AG08396 (cell line): Measurements from ENCODE around the gene UQCC5.

ENCODE experiments used
- DNase-seq: peaks from one replicate; pipeline ENCODE4 v3.0.0; 2012; ENCODE audit warnings: low spot score, mixed read lengths

The UQCC5 gene

DNA sequence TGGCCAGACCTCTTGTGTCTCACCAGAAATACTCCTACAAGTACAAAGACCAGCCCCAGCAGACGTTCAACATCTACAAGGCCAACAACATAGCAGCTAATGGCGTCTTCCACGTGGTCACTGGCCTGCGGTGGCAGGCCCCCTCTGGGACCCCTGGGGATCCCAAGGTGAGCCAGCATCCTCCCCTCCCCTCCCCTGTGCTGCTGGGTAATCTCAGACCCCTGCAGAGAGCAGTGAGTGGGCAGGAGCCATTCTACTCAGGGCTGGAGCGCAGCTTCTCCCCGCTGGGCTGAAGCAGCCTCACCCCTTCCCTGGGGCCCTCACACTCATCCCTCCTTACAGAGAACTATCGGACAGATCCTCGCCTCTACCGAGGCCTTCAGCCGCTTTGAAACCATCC lies 31.4 kb upstream of the UQCC5 start:
- no peak for DNase-seq

DNA sequence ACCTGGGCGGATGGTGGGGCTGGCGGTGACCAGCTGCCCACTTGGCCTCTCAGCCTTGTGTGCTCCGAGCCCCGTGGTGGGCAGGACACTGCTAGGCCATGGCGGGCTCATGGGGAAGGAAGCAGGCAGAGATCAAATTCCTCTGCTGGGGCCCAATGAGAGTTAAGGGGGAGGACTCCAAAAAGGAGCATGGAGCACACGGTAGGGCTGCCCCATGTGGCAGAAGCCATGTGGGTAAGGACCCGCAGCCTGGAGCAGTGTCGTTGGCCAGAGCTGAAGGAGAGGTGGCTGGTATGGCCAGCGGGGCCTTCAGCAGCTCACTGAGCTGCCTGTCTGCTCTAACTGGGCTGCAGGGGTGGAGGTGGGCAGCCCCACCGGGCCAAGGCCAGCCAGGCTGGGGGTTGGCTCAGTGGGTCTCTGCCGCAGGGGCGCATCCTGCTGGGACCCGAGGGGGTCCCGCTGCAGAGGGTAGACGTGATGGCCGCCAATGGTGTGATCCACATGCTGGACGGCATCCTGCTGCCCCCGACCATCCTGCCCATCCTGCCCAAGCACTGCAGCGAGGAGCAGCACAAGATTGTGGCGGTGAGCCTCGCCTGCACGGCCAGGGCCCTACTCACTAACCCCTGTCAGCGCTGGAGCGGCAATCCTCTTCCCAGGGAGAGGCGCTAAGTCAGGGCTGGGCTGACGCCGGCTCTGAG lies 30.0 kb upstream of the UQCC5 start:
- DNase-seq: no peak

DNA sequence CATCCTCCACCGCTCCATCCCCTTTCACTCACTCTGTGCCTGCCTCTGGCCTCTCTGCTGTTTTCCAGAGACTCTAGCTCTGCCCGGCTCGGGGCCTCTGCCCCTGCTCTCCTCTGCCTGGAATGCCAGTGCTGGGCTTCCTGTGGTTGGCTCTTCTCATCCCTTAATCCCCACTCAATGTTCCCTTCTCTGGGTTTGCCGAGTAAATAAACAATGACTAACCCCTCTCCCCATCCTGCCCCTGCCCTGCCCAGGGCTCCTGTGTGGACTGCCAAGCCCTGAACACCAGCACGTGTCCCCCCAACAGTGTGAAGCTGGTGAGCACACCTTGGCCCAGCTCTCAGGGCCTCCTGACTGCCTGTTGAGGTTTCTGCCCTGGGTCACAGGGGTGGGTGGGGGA lies 29.0 kb upstream of the UQCC5 start:
- peak; percentile 74 for DNase-seq

DNA sequence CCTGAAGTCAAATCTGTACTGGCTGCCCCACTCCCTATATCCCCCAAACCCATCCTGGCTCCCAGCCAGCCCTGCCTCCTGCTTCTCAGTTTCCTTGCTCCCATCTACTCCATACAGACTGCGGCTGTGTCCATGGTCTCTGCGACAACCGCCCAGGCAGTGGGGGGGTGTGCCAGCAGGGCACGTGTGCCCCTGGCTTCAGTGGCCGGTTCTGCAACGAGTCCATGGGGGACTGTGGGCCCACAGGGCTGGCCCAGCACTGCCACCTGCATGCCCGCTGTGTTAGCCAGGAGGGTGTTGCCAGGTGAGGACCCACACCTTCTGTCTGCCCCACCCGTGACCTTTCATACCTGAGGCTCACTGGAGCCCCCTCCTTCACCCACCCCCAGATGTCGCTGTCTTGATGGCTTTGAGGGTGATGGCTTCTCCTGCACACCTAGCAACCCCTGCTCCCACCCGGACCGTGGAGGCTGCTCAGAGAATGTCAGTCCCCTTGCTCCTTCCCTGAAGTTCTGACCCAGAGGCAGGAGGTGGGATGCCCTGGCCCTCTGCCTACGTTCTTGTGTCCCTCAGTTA lies 26.6 kb upstream of the UQCC5 start:
- DNase-seq: no peak

DNA sequence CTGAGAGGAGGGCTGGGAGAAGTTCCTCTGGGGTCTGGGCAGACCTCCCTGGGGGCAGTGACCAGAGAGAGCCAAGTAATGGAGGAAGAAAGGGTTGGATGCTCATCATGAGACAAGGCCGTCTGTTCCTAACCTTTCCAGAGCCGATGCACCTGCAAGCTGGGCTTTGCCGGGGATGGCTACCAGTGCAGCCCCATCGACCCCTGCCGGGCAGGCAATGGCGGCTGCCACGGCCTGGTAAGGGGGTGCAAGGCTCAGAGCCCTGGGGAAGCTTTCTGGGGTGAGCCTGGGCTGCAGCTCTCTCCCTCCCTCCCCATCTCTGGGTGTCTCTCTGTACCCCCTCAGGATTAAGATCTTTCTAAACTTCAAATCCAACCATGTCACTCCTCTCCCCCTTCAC lies 24.9 kb upstream of the UQCC5 start:
- DNase-seq: no peak

- DNase-seq: no peak
These were observed 24.3 kb upstream of the UQCC5 start for GRCh38 chr3:52512105-52512504.

DNA sequence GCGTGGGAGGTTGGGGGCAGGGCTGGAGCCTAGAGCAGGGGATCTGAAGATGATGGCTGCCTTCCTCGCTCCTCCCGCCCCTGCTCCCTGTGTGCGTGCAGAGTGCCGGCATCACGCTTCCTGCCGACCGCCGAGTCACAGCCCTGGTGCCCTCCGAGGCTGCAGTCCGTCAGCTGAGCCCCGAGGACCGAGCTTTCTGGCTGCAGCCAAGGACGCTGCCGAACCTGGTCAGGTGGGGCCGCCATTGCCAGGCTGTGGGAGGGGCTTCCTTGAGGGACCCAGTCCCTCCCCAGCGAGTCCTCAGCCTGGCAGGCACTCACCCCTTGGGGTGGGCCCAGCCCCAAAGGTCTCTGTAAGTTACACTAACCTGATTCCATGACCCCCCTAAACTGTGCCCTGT lies 23.7 kb upstream of the UQCC5 start:
- no peak for DNase-seq

GRCh38 chr3:52513281-52513680 lies 23.1 kb upstream of the UQCC5 start:
- no peak for DNase-seq

DNA sequence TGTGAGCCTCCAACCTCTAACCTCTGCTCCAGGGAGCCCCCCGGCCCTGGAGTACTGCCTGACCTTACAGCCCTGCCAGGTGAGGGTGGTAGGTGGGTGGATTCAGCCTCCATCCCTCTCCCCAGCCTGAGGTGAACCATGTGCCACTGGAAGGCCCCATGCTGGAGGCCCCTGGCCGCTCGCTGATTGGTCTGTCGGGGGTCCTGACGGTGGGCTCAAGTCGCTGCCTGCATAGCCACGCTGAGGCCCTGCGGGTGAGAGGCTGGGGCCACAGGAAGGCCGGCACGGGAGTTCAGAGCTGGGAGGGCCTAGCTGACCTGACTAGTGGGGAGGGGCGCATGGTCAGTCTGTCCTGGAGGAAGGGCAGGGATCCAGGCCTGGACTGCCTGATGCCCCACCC lies 21.8 kb upstream of the UQCC5 start:
- no peak for DNase-seq

GRCh38 chr3:52515192-52515591 lies 21.2 kb upstream of the UQCC5 start:
- no peak for DNase-seq

DNA sequence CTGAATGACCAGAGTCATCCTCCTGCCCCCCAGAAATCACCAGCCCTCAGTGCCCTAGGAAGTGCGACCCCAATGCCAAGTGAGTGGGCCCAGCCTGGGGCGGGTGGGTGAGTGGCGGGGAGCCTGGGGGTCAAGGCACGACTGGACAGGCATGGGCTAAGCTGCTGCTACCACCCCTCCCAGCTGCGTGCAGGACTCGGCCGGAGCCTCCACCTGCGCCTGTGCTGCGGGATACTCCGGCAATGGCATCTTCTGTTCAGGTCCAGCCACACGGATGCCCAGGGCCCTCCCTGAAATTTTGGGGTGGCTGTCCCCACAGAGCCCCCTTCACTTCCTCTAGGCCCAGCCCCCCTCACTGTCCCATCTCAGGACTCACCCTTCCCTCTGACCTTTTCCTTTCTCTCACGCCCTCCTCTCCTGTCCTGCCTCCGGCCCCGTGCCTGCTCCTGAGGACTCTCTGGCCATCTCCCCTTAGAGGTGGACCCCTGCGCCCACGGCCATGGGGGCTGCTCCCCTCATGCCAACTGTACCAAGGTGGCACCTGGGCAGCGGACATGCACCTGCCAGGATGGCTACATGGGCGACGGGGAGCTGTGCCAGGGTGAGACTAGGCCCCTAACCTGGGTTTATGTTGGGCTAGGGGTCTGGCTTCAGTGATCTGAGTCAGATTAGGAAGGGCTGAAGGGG lies 19.8 kb upstream of the UQCC5 start:
- DNase-seq: no peak

GRCh38 chr3:52517796-52518722 lies 18.3 kb upstream of the UQCC5 start:
- DNase-seq: no peak

GRCh38 chr3:52518723-52519444 lies 17.5 kb upstream of the UQCC5 start:
- no peak for DNase-seq

DNA sequence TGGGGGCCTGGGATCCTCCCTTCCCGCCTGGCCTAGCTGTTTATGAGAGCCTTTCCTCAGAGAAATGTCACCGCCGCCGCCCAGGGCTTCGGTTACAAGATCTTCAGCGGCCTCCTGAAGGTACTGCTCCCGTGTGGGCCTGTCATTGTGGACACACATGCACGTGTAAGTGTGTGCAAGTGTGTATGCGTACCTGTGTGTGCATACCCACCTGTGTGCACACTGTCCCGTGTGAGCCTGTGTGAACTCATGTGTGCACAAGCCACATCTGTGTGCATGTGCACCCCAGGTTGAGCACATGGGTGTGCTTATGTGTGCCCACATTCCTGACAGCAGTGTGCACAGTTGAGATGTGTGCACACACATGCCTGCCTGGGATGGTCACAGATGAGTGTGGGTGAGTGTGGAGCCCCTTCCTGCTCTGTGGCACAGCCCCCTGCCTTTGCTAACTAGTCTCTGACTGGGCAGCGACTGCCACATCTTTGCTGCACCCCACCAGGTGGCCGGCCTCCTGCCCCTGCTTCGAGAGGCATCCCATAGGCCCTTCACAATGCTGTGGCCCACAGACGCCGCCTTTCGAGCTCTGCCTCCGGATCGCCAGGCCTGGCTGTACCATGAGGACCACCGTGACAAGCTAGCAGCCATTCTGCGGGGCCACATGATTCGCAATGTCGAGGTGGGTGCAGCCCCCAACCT lies 16.8 kb upstream of the UQCC5 start:
- DNase-seq: no peak

- DNase-seq: no peak
These were observed 16.2 kb upstream of the UQCC5 start for GRCh38 chr3:52520141-52520667.

DNA sequence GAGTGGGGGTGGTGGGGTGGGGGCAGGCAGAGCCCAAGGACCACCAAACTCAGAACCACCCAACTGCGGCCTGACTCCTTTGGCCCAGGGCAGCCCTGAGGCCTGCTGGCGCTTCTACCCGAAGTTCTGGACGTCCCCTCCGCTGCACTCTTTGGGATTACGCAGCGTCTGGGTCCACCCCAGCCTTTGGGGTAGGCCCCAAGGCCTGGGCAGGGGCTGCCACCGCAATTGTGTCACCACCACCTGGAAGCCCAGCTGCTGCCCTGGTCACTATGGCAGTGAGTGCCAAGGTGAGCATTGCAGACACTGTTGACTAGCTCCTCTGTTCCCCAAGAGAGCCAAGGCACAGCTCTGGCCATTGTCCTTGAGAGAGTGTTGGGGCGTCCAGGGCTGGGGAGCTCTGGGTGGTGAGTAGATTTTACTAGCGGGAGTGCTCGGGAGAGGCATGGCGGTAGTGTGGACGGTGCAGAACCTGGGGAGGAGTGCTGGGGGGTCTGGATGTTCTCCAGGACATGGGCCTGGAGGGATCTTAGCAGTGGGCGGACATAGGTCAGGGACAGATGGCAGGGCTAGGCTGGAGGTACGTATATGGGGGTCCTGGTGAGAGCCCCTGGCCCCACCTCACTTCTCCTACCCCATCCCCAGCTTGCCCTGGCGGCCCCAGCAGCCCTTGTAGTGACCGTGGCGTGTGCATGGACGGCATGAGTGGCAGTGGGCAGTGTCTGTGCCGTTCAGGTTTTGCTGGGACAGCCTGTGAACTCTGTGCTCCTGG lies 15.5 kb upstream of the UQCC5 start:
- no peak for DNase-seq

GRCh38 chr3:52521488-52521824 lies 14.9 kb upstream of the UQCC5 start:
- DNase-seq: no peak

GRCh38 chr3:52521881-52522650 lies 14.3 kb upstream of the UQCC5 start:
- DNase-seq: no peak

DNA sequence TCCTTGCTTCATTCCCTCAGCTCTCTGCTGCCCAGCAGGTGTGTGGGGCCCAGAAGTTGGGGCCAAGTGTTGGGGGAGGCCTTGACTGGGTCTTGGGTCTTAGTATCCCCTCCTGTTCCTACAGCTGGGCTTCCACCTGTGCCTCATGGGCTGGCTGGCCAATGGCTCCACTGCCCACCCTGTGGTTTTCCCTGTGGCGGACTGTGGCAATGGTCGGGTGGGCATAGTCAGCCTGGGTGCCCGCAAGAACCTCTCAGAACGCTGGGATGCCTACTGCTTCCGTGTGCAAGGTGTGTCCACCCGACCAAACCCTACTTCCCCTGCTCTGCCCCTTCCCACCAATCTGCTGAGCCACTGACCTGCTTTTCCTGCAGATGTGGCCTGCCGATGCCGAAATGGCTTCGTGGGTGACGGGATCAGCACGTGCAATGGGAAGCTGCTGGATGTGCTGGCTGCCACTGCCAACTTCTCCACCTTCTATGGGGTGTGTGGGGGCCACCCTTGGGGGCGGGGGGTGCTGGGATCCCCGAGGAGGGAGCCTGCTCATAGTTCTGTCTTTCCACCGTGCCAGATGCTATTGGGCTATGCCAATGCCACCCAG lies 13.7 kb upstream of the UQCC5 start:
- no peak for DNase-seq
